Stimulated activated CD8-positive, alpha-beta memory T cell treated with anti-CD3 and anti-CD28 coated beads, Interleukin-7, amount 100 ng/mL, for 24 hours (primary cell): Measurements from ENCODE around the gene SUN1.
A peak's percentile ranks its signal among the peaks of the same experiment; 100 is the strongest.

Experiments
- DNase-seq: peaks from one replicate; pipeline ENCODE4 v3.0.0-alpha.2; 2020; ENCODE audit warnings: low read depth

Gene SUN1

GRCh38 chr7:805261-805660 lies 27.0 kb upstream of the SUN1 start:
- DNase-seq: no peak

GRCh38 chr7:815284-816216 lies 16.7 kb upstream of the SUN1 start:
- DNase-seq: no peak

GRCh38 chr7:816300-816750 lies 16.0 kb upstream of the SUN1 start:
- DNase-seq: peak; percentile 92

- no peak for DNase-seq
Measured at GRCh38 chr7:816751-817671, 15.3 kb upstream of the SUN1 start.

GRCh38 chr7:818031-818699 lies 14.1 kb upstream of the SUN1 start:
- no peak for DNase-seq

GRCh38 chr7:820341-820740 lies 11.9 kb upstream of the SUN1 start:
- no peak for DNase-seq

GRCh38 chr7:821688-822087 lies 10.6 kb upstream of the SUN1 start:
- DNase-seq: no peak

- no peak for DNase-seq
Measured at GRCh38 chr7:822692-823276, 9.5 kb upstream of the SUN1 start.

GRCh38 chr7:823649-824048 lies 8.6 kb upstream of the SUN1 start:
- DNase-seq: no peak

GRCh38 chr7:824081-824480 lies 8.2 kb upstream of the SUN1 start:
- DNase-seq: no peak

- no peak for DNase-seq
Measured at GRCh38 chr7:824664-825063, 7.6 kb upstream of the SUN1 start.

- no peak for DNase-seq
Measured at GRCh38 chr7:825386-825785, 6.9 kb upstream of the SUN1 start.

GRCh38 chr7:826230-826917 lies 5.9 kb upstream of the SUN1 start:
- DNase-seq: no peak

- DNase-seq: no peak
Measured at GRCh38 chr7:828793-829561, 3.3 kb upstream of the SUN1 start.

- DNase-seq: no peak
Measured at GRCh38 chr7:830069-830468, 2.2 kb upstream of the SUN1 start.

- no peak for DNase-seq
Measured at GRCh38 chr7:831596-832166, 595 bp upstream of the SUN1 start.

GRCh38 chr7:832968-833424 lies 720 bp downstream of the SUN1 start:
- no peak for DNase-seq

GRCh38 chr7:833601-834258 lies 1.5 kb downstream of the SUN1 start:
- no peak for DNase-seq

- DNase-seq: no peak
Measured at GRCh38 chr7:834277-834676, 2.0 kb downstream of the SUN1 start.

- no peak for DNase-seq
Measured at GRCh38 chr7:835021-835420, 2.7 kb downstream of the SUN1 start.
